GM12892 (cell line): ENCODE data around the gene HYI.

Source experiments
- POLR2A ChIP-seq: IDR thresholded peaks from 2 replicates; pipeline ENCODE4 v1.6.1; 2011; ENCODE audit warnings: low read depth, low read length, control low read depth
- POLR2AphosphoS5 ChIP-seq: IDR thresholded peaks from 2 replicates; pipeline ENCODE4 v1.6.1; 2011; ENCODE audit warnings: low read depth, low read length, control low read depth
- TAF1 ChIP-seq: IDR thresholded peaks from 2 replicates; pipeline ENCODE4 v1.6.1; 2011; ENCODE audit warnings: low read depth, mild to moderate bottlenecking, control low read depth, low read length, borderline replicate concordance

DNA sequence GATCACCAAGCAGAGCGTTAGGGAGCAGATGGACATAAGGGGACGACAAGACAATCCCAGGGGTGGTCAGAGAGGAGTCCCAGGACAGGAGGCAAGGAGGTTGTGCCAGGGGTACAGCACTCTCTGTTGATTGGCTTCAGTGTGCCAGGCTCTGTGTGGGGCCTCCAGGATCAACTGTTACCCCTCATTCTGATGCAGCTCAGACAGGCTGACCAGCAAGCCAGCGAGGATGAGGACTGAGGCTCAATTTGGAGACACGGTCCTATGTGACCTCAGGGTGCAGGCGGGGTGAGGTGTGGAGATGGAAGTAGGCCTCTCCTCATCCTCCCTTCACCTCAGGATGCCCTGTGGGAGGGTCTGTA lies 4.0 kb downstream of the HYI start:
- TF ChIP-seq POLR2AphosphoS5 (no peak), POLR2A (no peak), TAF1 (no peak)
